HG03045 (cell line): Measurements from ENCODE around the gene SEMA5A.

Experiments used
- ATAC-seq: cut with Tn5 transposase; IDR thresholded peaks from one replicate; pipeline ENCODE4 v1.9.1; 2021; ENCODE audit warnings: mild to moderate bottlenecking, moderate library complexity; ENCODE audit not compliant: unreplicated experiment

The SEMA5A gene, protein sequence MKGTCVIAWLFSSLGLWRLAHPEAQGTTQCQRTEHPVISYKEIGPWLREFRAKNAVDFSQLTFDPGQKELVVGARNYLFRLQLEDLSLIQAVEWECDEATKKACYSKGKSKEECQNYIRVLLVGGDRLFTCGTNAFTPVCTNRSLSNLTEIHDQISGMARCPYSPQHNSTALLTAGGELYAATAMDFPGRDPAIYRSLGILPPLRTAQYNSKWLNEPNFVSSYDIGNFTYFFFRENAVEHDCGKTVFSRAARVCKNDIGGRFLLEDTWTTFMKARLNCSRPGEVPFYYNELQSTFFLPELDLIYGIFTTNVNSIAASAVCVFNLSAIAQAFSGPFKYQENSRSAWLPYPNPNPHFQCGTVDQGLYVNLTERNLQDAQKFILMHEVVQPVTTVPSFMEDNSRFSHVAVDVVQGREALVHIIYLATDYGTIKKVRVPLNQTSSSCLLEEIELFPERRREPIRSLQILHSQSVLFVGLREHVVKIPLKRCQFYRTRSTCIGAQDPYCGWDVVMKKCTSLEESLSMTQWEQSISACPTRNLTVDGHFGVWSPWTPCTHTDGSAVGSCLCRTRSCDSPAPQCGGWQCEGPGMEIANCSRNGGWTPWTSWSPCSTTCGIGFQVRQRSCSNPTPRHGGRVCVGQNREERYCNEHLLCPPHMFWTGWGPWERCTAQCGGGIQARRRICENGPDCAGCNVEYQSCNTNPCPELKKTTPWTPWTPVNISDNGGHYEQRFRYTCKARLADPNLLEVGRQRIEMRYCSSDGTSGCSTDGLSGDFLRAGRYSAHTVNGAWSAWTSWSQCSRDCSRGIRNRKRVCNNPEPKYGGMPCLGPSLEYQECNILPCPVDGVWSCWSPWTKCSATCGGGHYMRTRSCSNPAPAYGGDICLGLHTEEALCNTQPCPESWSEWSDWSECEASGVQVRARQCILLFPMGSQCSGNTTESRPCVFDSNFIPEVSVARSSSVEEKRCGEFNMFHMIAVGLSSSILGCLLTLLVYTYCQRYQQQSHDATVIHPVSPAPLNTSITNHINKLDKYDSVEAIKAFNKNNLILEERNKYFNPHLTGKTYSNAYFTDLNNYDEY

DNA sequence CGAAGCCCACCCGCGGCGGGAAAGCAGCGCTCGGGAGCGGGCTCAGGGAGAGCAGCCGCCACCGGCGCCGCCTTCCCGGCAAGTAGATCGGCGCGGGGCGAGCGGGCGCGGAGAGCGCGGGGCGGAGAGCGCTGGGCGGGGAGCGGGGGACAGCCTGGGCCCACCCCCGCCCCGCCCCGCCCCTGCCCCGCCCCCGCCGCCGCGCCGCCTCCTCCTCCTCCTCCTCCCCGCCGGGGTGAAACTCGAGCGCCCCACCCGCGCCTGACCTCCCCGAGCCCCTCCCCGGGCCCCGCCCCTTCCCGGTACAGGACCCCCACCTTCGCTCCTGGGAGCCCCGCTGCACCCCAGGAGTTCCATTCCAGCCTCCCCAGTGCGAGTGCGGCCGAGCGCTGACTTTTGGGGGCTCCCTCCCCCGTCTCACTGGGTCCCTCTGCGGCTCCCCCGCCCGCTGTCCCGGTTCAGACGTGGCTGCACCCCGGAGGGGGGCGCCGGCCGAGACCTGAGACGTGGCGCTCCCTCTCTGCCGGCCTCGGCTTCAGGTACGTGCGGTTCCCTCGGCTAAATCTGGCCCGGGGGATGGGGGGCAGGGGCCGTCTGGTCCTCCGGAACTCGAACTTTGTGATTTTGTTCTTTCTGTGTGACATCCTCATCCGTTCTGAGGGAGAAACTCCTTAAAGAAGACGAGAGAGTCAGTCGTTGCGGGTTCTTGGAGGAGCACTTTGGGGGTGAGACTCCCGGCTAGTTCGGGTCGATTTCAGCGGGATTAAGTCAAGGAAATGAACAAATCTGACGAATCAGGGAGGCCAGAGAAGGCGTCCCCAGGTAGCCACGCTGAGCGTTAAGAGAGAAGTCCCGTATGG is at the start of gene SEMA5A:
TSS of gene SEMA5A (minus strand) at position 84 of the 860 bp plus-strand sequence. CDS start 166,129 bp downstream, outside the sequence.
- no peak for ATAC-seq

DNA sequence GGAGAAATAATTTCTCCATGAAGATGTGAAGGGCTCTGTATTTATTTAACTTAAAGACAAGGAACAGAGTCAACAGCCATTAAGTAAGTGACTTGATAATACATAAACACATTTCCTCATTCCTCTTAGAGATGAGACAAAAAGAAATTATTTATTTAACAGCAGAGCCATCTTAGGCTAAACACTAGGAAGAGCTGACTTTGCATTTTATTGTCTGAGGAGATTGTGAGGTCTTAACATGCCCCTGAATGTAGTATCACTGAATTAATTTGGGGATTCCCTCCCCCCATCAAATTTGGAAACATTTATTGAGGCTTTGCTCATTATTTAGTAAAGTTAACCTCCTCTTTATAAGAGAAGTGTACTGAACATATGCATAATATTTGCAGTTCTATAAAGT is 49.0 kb upstream of the SEMA5A start:
- no peak for ATAC-seq

DNA sequence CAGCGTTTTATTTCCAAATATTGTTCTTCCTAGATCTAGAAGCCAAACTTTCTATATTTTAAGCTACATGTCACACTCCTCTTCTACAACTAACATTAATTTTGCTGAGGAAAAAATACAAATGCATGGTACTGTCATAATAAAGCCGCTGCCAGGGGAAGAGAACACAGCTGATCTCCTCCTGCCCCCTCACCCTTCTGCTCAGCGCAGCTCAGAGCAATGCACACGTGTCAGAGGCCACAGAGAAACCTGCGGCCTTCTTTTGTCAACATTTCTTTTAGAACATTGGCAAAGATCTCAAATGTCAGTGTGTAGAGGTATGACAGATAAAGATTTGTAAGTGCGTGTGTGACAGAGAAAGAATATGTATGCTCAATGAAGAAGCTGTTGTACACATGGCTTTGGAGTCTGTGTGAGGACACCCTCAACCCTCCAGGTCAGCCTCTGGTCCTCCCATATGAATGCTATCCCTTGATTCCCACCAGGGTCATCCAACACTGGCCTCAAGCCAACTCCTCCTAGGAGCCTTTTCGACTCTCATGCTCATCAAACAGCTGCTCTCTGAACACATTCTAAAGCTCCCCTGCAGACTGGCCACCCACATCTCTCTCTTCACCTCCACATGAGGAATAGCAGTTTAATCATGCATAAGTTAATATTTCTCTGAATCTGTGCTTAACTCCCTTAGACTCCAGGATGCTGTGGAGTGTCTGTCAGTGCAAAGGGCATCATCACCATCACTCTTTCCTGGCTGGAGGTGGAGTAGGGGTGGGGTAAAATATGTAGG is 43.4 kb upstream of the SEMA5A start:
- ATAC-seq, result no peak

DNA sequence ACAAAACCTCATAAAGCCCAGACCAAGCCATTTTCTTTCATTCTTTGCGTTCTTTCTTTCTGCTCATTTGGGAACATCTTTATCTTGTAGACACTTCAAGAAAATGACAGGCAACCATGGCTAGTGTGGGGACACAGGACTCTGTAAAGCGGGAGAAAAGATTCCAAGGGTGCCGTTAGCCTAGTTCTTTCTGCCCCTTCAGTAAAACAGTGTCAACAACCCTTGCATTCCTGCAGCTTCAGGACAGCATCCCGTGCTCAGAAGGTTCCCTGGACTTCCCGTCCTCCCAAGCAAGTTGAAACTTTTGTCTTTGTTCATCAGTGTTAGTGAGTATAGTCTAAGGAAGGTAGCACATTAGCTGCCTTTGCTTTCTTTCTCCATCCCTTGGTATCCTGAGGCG is 42.4 kb upstream of the SEMA5A start:
- no peak for ATAC-seq

DNA sequence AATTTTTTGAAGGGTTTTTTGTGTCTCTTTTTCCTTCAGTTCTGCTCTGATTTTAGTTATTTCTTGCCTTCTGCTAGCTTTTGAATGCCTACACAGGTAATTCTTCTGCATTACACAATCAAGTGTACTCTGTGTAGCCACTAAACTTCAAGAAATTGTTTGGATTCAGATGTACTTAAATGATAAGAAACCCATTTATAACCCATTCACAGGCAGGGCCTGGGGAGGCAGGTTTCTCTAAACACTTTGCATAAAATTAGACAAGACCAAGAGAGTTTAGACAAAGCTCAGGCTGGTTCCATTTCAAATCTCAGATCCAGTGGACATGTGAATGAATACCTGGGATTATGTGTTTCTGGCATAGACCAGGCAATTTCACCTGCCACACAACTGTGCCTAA is 41.3 kb upstream of the SEMA5A start:
- ATAC-seq, result no peak

DNA sequence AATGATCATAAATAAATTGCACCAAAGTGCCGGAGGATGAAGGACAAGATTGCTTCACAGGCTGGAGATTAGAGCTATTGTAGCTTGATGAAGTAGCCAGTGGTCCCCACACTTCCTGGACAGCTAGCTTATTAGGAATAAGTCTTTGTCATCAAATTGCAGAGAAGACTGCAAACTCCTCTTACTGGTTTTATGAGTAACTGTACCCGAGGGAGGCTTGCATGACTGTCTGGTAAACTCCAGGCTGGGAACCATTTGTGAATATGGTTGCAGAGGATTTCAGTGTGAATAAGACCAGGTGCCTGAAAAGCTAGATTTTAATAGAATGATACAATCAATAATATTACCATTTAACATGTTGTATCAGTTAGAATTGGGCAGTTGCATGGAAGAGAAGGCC is 36.5 kb upstream of the SEMA5A start:
- ATAC-seq, result no peak

DNA sequence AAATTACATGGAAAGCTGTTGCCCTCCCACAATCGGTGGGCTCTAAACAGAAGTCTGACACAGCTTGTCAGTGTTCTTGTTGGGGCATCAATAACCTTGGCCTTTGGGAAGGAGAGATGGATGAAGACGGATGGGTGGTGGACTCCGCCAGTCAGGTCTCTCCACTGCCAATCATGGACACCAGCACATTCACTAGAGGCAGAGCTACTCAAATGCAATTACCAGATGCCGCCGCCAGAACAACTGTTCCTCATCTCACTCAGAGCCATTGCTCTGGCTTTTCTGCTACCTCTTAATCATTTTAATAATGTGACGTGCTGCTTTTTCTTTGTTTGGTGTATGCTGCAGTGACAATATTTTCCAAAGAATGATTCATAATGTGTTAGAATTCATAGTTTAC is 27.9 kb upstream of the SEMA5A start:
- no peak for ATAC-seq

DNA sequence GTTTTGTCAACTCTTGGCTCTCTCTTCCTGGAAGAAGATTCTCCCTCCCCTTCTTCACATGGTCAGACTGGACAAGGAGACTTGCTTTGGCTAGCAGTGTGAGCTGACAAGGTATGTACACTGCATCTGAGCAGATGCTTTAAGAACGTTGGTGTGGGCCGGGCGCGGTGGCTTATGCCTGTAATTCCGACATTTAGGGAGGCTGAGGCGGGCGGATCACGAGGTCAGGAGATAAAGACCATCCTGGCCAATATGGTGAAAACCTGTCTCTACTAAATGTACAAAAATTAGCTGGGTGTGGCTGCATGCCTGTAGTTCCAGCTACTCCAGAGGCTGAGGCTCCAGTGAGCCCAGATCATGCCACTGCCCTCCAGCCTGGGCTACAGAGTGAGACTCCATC is 26.4 kb upstream of the SEMA5A start:
- no peak for ATAC-seq

DNA sequence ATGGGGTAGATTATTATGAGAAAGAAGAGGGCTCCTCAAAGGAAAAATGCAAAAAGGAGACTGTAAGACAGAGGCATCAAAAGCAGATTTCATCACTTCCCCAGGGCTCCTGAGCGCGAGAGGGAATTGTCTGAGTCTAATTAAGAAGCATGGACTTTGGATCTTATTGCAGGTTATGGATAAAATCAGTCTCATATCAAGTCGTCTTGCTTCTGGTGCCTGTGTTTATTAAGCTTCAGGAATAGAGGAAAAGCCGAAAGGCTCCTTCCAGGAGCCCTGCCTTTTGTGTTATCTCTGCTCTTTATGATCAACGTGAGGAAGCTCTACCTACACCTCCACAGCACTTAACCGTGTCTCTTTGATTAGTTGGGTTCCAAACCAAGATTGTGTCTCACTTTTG is 25.0 kb upstream of the SEMA5A start:
- ATAC-seq, result no peak

DNA sequence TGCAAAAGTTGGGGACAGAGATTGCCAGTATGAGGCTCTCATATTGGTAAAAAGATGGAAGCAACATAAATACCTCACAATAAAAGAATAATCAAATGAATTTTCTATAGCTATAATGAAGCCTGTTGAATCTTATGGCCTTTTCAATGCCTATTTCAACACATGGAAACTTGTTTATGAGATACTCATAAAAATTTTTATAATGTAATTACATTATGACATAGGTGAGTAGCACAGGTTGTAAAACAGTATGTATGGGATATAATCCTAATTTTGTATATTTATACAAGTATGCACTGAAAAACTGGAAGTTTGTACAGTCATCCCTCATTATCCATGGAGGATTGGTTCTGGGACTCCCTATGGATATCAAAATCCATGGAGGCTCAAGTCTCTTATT is 21.2 kb upstream of the SEMA5A start:
- no peak for ATAC-seq

DNA sequence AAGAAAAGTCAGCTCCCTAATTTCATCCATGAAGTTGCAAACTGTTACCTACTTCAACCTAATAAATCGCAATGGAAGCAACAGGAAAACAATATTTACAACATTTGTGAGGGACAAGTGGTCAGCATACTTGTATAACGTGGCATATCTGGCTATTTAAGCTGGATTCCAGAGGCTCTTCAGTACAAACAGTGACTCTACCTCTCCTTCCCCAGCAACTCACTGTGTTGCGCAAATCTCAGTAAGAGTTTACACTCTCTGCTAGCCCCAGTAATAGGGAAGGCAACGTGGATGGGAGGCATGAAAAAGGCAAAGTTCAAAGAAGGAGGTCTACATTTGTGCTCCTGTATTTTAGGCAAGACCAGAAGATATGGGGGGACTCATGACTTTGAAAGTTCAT is 18.9 kb upstream of the SEMA5A start:
- ATAC-seq, result no peak

DNA sequence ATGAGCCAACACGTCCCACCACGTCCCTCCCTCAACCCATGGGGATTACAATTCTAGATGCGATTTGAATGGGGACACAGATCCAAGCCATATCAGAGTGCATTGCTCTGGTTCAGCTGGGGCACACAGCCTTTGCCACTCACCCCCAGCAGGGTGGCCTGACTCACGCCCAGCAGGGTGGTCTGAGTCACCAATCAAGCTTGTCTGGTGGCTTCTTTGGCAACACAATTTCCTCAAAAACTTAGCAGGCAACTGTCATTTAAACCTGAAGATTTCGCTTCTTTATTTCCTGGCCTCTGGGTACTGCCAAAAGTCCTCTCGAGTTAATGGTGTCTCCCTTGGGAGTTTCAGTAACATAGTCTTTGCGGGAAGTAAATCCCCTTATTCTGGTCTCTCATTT is 16.3 kb upstream of the SEMA5A start:
- ATAC-seq, result no peak

DNA sequence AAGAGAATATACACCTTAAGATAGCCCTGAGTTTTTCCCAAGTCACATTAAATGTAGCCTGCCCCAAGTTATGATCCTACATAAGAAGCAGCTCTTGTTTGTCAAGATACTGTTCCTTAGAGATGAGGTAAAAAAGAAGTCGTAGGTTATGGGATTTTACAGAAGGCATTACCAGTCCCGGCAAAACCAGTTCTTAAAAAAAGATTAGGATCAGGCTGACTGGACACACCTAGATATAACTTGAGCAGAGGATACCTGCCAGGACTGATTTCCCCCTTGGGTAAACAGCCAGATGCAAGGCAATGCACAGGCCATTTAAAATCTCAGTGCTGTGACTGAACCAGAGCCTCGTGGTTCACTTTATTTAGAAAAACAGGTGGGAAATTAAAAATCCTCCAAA is 14.1 kb upstream of the SEMA5A start:
- no peak for ATAC-seq

DNA sequence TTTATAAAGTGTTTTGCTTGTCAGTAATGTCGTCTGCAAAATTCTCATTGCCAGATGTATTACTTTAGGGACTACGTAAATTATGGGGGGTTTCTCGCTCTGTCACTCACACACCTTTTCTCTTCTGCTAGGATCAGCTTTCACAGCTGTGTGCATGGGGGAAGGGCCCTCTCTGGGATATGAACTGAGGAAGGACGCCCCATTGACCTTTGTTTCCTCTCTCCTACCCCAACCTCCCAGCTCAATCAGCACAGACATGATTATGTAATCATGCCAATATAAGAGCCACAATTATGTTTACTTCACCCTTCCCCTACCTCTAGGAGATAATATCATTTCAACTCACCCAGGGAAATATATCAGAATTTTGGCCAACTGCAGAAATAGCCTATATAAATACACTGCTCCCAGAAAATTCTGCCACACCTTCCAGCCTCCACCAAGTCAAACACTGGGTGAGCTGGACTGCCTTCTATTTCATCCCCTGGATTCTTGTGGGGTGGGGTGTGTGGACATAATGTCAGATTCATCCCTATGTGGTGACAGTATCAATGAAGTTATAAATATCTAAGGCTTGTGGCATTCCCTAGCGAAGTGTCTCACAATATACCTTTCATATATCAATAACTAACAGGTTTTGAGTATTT is 12.6 kb upstream of the SEMA5A start:
- no peak for ATAC-seq

DNA sequence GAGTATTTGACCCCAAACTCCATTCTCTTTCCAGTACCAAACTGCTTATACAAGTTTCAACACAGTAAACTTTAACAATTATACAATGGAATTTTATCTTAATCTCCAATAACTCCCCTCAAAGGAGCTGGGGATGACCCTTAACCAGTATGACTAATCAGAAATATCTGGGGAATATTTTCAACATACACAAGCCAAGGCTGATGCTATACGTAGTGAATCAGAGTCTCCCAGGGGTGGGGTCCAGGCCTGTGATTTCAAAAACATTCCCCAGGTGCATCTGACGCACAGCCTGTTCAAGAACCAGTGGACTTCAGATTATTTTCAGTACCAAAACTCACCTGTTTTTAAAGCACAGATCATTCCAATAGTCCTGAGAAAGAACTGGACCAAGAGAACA is 11.8 kb upstream of the SEMA5A start:
- ATAC-seq, result no peak

DNA sequence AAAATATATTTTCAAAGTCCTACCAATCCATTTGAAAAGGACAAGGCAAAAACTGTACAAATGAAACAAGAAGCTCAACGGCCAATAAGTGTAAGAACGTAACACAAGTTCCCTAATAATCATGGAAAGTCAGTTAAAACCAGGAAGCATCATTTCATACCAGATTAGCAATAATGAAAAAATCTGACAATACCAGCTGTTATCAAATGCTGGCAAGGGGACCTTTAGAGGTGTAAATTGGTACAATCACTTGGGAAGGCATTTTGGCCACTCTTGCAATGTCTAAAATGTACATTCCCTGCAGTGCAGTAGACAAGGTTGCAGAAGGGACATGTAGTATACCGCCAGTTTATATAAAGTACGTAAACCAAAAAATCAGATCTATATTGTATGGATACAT is 10.1 kb upstream of the SEMA5A start:
- no peak for ATAC-seq

DNA sequence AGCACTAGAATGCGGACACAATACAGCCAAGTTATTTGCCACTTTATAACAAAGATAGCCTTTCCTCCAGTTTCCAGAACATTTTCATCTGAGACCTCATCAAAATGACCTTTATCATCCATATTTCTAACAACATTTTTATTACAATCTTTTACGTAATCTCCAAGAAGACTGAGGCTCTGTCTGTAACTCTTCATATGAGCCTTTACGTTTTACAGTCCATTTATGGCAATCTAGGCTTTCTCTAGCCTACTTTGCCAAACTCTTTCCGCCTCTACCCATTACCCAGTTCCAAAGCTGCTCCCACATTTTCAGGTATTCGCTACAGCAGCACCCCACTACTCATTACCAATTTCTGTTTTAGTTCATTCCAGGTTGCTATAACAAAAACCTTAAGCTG is 8.2 kb upstream of the SEMA5A start:
- no peak for ATAC-seq

DNA sequence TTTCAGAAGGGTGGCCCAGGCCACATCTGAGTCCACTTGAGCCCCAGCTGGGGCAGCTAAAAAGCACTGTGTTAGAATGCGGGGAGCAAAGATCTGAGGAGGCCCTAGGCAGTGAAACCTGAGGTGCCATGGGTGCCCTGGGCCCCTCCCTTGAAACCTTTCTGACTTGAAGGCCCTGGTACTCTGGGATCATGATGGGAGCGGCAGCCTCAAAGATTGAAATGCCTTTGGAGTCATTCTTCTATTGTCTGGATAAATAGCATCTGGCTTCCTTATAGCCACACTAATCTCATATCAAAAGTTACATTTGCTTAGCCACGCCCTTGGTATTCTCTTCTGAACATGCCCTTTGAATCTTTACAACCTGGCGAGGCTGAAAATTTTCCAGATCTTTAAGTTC is 7.7 kb upstream of the SEMA5A start:
- ATAC-seq, result no peak
